Hepatic stellate cell (primary cell): ENCODE measurements around the gene SLC12A8.

Experiments
- DNase-seq: peaks from one replicate; pipeline ENCODE4 v3.0.0; 2011; ENCODE audit warnings: low spot score

SLC12A8 gene

DNA sequence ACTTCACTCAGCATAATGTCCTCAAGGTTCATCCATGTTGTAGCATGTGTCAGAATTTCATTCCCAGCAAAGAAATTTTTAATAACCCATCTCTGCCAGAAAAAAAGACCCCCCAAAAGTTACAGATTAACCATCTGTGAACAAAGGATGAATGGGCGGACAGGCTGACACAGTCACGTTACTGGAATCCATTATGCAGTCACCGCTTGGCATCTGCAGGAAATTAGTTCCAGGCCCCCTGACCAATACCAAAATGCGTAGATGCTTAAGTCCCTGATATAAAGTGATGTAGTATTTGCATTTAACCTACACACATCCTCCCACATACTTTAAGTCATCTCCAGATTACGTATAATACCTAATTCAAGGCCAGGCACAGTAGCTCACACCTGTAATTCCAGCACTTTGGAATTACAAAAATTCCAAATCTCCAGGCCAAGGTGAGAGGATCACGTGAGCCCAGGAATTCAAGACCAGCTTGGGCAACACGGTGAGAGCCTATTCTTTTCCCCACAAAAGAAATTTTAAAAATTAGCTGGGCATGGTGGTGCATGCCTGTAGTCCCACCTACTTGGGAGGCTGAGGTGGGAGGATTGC, 1.5 kb upstream of the SLC12A8 start:
- no peak for DNase-seq

DNA sequence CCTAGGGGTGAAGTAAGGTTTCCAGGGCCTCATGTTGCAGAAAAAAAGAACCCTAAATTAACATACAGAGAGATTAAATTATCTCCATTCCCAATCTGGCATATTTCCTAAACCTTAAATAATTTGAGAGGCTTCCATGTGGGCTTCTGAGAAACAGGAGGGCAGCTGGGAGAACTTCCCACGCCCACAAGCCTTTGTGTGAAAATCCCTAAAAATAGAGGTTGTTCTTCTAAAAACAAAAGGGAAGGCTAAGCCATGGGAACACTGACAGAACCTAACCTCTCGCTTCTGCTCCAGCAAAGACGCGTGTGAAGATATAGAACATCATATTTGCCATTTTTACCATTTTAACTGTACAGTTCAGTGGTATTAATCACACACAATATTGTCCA, 812 bp upstream of the SLC12A8 start:
- no peak for DNase-seq

DNA sequence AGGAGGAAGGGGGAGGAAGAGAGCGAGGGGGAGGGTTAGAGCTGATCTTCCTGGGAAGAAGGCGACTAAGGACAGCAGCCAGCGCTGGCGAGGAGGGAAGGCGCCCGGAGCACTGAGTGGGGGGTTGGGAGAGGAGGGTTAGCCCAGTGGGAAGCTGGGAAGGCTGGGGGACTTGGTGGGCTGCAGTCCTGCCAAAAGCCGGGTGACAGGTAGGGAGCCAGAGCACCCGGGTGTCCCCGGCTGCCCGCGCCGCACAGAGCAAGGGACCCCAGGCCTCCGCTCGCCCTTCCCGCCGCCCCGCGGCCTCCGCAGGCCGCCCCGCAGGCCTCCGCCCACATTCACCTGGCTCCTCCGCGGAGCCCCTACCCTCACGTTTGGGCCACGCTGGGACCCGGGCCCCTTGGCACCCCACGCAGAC, 448 bp downstream of the SLC12A8 start:
- DNase-seq: no peak

DNA sequence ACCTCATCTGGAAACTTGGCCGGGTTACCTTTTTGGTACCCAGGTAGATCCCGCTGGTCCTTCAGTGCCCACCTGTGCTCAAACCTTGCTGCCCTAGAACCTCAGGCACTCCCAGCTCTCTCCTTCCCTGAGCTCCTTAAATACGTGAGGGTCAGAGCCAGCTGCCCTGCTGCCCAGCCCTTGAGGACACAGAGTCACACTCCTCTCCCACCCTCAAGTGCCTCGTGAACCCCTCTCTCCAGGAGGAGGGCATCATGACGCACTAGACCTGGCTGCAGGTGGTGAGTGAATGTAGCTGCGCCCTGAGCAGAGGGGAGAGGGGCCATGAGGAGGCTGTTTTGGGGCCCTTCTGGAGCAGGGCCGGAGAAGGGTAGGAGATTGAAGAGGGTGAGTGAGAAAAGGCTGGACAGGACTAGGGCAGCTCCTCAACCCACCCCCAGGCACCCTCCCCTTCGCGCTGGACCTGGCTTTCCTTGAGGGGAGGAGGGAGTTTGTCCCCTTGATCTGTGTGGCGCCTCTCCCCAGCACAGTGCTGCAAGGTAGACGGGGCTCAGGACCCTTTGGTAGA, 941 bp downstream of the SLC12A8 start:
- DNase-seq: no peak

DNA sequence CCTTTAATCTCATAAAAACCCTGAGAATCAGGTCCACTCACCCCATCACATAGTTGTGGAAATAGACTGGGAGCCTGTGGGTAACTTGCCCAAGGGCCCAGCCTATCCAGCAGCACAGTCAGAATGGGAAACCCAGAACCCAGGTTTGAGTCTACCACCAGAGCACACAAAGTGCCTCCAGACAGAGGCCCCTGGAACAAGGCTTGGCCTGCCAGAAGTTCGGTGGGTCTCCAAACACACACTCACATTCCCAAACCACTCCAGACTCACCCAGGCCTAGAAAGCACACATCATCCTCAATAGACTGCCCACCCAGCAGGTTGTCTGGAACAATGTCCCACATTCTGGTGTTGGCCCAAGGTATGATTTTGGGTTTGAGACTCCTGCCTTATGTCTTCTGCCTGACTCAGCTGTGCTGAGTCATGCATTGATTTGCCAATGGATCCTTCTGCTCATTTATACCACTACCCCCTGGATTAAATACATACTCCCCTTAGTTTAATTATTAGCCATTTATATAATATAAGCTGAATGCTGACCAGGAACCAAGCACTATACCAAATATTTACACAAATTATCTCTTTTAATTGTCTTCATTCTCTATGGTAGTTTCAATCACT, 4.5 kb downstream of the SLC12A8 start:
- no peak for DNase-seq

DNA sequence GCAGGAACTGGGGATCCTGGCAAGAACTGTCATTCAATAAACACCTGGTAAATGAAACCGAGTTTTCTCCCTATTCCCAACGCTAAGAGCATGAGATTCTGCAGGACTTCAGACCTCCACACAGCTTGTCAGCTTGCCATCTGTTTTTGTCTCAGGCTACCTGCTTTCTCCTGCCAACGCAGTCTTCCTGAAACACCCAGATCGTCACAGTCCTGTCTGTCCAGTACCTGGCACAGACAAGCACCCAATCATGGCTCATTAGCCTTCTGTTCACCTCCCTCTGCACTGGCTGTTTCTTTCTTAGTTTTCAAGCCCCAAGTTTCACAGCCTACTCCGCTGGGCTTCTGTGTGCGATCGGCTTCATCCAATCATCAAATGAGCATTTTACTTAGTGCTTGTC, 5.0 kb downstream of the SLC12A8 start:
- DNase-seq: no peak

DNA sequence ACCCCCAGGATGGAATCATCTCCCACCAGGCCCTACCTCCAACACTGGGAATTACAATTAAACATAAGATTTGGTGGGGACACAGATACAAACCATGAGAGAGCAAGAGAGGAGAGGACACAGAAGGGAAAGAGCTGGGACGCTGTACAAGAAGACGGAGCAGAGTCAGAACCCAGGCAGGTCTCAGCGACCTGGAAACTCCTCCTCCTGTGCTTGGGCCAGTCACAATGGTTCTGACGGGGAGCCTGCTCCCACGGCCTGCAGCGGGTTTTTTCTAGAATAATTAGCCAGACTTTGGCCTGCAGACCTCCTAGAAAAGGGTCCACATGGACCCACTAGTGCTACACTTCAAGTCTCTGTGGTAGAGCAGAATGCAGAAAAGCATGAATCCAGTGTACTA, 5.6 kb downstream of the SLC12A8 start:
- no peak for DNase-seq

DNA sequence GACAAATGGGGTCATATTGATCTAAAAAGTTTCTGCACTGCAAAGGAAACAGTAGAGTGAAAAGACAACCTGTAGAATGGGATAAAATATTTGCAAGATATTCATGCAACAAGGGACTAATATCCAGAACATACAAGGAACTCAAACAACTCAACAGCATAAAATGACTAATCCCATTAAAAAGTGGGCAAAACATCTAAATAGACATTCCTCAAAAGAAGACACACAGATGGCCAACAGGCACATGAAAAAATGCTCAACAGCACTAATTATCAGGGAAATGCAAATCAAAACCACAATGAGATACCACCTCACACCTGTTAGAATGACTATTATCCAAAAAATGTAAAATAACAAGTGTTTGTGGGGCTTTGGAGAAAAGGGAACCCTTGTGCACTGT, 8.8 kb downstream of the SLC12A8 start:
- no peak for DNase-seq

DNA sequence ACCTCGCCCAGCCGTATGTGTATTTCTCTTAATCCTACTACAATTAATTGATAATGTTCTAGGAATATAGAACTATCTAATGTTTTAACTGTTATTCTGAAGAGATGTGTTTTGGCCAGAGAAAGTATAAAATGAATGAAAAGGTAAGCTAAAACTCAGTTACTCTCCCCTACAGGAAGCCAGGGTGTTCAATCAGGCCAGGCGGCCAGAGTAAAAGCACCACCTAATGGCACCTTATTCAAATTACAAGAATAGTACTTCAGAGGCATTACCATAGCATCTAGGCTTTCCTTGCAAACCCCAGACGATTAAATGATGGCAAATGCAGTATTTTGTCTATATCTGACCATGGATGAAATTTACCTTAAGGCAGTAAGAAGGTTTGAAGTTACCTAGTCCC, 10.4 kb downstream of the SLC12A8 start:
- DNase-seq: no peak

DNA sequence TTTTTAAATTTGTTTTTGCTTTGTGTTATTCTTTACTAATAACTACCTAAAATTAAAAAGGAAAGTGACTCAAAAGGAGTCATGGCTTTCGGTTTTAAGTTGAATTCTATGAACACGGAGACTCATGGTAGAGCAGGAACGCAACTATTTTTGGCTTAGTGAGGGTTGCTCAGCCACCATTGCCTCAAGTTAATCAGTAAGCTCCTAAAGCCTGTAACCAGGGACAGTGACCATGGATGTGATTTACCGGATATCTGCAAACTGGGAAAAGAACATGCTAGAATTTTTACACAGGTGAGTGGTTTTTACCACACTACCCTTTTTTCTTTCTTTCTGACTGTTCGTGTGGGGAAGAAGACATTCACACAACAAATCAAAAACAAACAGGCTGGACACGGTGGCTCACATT, 11.8 kb downstream of the SLC12A8 start:
- DNase-seq: no peak

DNA sequence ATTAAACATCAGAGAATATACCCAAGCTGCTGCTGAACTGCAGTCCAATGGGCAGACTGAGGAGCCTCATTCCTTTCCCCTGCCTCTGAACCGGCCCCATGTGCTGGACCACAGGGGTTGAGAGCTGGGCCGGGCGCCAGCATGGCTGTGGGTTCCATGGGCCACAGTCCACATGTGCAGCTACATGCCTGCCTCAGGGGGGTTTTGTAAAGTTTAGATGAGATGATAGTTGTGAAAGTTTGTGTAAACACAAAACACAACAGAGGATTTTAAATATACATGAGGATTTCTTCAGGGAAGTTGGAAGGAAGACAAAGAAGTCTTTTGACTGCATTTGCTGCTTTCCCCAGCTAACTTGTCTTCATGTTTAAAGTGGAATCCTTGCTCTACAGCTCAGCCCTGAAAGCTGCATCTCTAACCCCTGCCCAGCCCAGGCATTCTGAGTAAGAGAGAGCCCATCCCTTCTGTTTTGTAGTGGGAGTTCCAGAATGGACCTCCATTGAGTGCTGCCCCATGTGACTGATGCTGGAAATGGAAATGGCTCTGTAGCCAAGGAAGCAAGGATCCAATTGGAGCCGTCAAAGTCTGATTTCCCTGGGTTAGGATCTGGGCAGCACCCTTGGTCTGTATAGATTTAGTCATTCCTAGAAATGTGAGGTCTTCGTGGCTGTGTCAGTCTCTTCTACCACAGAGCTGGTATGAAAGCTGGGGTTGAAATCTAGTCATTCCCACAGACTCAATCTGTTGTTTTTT, 17.5 kb downstream of the SLC12A8 start:
- no peak for DNase-seq

DNA sequence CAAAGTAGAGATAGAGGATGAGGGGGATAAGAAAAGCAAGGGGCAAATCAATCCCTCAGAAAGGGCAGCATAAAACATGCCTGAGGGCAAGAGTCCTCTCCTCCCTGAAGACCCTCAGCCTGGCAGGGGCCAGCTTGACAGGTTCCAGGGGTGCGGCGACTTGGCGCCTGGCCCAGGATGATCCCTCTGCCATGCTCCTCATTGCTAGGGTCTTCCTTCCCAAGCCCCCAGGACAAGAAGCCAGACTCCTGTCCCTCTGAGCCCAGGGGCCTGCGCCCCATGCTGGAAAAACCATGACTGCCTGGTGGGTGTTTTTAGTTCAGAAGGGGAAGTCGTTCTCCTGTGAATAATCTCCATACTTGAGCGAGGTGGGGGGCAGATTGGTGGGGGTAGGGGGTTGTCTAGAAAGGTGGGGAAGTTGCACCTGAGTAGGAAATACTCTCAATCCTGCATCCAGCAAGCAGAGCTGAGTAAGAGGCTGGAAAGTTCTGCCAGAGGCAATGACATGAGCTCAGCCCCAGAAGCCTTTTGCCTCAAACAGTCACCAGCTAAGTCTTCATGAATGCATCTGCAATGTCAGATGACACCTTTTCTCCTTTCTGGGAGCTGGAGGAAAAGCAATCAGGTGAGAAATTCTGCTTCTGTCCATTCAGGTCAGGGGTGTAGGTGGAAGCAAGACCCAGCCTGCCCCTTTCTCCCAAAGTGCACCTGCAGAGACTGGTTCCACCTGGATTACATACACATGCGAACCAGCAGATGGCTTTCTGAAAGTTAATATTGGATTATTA, 18.3 kb downstream of the SLC12A8 start:
- DNase-seq: no peak

DNA sequence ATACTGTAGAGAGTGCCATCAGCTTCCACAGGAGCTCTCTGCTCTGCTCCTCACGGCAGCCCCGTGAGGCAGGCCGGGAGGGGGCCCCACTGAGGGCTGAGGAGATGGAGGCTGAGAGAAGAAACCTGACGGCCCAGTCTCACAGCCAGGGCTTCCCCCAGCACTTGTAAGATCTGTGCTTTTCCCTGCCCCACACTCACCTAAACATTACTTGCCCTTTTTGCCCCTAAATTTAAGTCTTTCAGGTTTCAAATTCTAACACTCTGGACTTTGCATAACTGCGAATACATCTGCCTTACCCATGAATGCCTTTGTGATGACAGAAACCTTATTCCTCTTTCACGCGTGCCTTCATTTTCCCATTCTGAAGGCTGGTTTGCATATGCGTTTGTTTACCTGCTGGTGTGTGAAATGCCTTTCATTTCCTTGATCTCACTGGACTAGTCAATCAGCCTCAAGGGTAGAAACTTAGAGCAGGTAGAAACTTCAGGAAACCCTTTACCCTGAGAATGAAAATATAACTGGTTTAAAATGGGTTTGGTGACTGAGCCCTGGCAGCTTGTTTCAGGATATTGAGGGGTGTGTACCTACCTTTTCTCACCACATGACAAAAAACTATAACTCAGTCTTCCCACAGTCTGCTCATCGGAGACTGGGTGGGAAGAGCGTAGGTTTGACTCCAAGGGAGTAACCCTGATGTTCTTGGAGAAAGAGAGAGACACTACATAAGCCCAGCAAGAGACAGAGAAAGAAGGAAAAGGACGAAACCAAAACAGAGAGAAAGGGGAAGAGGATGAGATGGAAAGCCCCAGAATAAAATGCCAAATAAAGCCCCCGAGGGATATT, 20.1 kb downstream of the SLC12A8 start:
- no peak for DNase-seq

DNA sequence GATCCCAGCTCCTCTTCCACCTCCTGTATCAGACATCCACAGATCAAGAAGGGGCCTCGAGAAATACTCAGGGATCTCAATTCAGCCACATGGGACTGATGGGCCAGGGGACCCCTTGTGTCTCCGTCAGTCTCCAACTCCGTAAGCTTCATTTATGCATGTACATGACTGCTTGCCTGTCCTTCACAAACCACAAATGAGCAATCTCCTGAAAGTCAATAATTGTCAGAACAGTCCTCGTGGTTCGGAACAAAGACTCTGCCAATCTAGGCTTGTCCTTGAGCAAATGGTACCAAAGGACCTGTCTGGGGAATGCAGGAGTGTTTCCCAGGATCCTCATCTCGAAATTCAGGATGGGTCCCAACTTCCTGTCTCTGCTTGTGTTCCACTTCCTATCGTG, 20.8 kb downstream of the SLC12A8 start:
- DNase-seq: no peak

DNA sequence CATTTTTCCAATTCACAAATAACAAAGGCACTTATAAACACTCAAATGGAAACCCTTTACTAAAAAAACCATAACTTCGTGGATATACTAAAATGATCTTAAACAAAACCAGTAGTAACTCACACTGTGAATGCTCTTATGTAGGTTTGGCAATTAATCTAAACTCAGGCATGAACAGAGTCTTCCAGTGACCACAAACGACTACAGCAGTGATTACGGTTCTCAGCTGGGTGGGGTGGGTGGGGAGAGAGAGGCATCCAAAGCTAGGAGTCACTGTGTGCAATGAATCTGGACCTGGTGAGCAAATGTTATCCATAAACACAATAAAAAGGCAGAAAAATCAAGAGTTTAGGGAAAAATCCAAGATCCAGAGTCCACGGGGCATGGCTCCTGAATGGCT, 21.3 kb downstream of the SLC12A8 start:
- DNase-seq: no peak

DNA sequence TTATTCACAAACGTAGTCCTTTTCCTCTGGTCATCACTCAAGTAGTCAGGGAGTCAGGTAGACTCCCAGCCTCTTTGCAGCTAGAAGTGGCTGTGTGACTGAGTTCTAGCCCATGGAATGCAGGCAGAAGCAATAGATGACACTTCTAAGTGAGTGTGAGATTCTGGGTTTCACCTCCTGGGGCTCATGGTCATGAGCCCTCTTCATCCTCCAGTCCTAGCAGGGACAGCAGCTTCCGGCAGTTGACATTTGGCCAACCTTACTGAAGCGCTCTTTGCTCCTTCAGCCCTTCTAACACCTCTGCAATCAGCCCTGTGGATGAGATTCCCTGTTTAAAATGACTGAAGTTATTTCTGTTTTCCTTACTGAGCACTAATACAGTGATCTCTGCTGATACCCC, 21.8 kb downstream of the SLC12A8 start:
- DNase-seq: no peak

DNA sequence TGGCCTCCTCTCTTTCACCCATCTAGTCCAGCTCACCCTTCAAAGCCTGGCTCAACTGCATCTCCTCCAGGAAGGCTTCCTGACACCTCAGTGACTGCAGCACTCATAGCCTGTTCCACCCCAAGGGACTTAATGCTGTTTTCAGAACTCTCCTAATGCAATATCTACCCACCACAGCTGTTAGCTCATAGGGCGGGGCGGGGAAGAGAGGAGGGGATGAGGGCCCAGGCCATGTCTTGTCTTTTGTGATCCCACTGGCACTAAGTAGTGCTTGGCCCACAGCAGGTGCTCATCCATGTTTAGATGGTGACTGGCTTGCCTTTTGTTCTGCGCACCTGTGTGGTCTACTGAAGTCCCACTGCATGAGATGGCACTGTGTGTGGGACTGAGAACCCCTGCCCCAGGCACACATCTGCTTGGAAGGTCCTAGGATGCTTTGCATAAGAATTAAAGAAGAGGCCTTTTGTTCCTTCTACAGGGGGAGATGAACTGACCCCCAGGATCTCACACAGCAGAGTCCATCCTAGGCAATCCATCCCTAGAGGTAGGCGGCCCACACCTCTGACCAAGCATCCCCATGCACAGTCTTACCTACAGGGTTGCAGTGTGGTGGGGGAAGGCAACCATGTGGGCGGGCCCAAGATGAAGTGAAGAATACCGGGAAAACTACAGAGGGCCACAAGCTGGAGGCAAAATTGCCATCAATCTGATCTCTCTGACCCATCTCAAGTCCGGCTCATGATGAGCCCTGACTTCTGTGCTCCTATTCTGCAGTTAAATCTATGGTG, 23.0 kb downstream of the SLC12A8 start:
- DNase-seq: no peak

DNA sequence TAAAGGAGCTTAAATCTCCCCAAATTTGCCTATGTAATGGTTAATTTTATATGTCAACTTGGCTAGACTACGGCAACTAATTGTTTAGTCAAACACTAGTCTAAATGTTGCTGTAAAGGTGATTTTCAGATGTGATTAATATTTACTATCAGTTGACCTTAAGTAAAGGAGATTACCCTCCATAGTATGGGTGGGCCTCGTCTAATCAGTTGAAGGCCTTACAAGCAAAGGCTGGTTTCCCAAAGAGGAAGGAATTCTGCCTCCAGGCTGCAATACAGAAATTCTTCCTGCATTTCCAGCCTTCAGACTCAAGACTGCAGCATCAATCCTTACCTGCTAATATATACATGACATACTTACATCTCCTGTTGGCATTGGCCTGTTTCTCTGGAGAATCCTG, 23.6 kb downstream of the SLC12A8 start:
- no peak for DNase-seq

DNA sequence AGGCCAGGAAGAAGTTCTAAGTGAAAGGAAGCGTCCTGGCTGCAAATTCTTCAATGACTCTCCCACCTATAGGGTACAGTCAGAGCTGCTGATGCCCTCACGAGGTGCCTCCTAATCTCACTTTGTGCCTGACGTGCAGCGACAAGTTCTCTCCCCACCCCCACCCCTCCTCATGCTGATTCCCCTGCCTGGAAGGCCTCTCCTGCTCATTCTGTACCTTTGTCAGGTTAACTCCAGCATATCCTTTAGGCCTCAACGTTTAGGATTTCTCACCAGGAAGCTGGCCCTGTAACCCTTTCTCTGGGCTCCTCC, 25.0 kb downstream of the SLC12A8 start:
- DNase-seq: no peak

DNA sequence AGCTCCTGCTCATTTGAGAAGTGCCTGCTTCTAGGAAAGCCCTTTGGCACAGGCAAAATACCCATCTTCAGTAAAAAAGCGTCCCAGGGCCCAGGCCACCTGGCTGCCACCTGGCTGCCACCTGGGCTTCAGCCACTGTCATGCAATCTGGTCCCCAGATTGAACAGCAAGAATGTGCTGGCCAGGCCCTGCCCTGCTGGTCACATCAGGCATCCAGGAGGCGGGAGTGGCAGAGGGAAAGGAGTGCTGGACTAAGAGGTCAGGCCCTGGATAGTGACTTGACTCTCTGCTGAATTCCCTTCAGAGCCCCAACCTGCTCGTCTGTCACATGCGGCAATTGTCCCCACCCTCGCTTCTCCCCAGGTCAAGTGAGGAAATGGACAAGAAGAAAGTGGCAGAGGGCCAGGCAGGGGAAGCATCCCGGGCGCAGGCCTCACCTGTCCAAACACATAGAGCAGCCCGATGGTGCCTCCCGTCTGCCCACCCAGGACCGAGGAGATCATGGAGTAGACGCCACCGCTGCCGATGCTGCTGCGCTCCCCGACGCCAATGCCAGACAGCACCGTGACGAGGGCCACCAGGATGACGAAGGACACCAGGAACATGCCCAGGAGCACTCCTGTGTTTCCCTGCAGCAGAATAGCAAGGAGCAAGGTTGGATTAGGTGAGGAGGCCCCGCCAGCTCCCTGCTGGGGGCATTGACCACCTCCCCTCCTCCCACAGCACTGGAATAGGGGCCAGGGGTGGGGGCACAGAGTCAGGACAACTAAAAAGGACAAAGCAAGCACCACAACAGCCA, 25.5 kb downstream of the SLC12A8 start:
- DNase-seq: no peak
